ENCODE data around the gene LRP2BP. TPM values are rescaled to one million over a fixed set of nuclear protein-coding genes. Genes with fewer than 3 reads are reported as not detected.

Gene LRP2BP
- total RNA-seq, 1 experiment from 2014 or later = 0.20 TPM

DNA sequence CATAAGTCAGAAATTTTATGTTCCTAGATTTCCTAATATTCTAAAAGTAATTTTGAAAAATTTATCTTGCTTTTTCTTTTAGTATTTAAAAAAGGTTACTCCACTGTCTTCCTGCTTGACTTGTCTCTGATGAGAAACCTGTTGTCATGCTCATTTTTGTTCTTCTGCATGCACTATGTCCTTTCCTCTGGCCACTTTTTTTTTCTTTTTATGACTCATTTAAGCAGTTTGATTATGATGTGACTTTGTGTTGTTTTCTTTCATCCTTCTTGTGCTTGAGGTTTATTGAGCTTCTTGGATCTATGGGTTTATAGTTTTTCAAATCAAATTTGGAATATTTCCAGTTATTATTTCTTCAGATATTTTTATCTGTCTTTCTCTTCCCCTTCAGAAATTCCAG lies 42.1 kb upstream of the LRP2BP start:
- H3K4me1 ChIP-seq = no peaks in the 10 kb centered on the region
- CTCF ChIA-PET = no interaction called here
- H3K4me1 Mint-ChIP-seq (ENCODE audit: low read depth, unreplicated experiment) = no peaks in the 10 kb centered on the region
- POLR2A ChIA-PET = no interaction called here
- intact Hi-C loops (cut with micrococcal nuclease; ENCODE audit: unreplicated experiment) = no loop called here
- H3K4me3 ChIP-seq (ENCODE audit: low read depth, low read length) = no peak overlapping the region
- BruUV-seq (replicated peaks) = no TSS peak
- TF ChIP-seq, protein P1, sequence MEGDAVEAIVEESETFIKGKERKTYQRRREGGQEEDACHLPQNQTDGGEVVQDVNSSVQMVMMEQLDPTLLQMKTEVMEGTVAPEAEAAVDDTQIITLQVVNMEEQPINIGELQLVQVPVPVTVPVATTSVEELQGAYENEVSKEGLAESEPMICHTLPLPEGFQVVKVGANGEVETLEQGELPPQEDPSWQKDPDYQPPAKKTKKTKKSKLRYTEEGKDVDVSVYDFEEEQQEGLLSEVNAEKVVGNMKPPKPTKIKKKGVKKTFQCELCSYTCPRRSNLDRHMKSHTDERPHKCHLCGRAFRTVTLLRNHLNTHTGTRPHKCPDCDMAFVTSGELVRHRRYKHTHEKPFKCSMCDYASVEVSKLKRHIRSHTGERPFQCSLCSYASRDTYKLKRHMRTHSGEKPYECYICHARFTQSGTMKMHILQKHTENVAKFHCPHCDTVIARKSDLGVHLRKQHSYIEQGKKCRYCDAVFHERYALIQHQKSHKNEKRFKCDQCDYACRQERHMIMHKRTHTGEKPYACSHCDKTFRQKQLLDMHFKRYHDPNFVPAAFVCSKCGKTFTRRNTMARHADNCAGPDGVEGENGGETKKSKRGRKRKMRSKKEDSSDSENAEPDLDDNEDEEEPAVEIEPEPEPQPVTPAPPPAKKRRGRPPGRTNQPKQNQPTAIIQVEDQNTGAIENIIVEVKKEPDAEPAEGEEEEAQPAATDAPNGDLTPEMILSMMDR (IDR thresholded peaks at IDR 0.05; ENCODE audit: insufficient read depth in 1 of 2, low read depth in 1 of 2, low read length in 1 of 2, severe bottlenecking in 1 of 2, unreplicated experiment in 1 of 2) = no peak
- no peak overlapping the region for H3K27ac Mint-ChIP-seq (ENCODE audit: unreplicated experiment)
- no peaks in the 10 kb centered on the region for H3K36me3 ChIP-seq (ENCODE audit: control insufficient read depth, insufficient read depth, low read length)
- H3K36me3 Mint-ChIP-seq (ENCODE audit: insufficient read depth, unreplicated experiment) = no peaks in the 10 kb centered on the region
- DNase-seq = no peak
- H3K27me3 ChIP-seq (replicated peaks; ENCODE audit: control insufficient read depth, insufficient read depth, low read length) = no peaks in the 10 kb centered on the region
- H3K9me3 Mint-ChIP-seq (ENCODE audit: unreplicated experiment) = no peaks in the 10 kb centered on the region
- H3K4me3 Mint-ChIP-seq (ENCODE audit: unreplicated experiment) = no peak overlapping the region
- H3K9me3 ChIP-seq = no peaks in the 10 kb centered on the region
- peaks cover 4% of the 10 kb centered on the region for H3K27me3 Mint-ChIP-seq (ENCODE audit: insufficient read depth, unreplicated experiment)

DNA sequence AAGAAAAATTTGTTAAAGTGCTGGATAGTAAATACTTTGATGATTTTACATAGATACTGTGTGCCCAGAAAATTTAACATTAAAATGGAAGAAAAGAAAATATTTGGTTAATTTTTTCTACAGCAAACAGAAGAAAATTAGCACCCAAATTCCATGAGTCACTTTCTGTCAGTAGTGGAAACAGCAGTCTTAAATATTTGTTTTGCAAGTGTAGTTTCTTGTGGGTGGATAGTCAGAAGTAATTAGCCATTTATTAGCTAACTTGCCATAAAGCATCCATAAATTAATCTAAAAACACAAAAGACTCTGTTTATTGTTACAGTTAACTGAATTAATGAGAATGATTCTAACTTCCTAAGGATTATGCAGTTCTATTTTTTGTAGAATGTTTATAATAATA lies 39.7 kb upstream of the LRP2BP start:
- no TSS peak for BruUV-seq (replicated peaks)
- ChIA-PET CTCF (no interaction called here), POLR2A (no interaction called here)
- Mint-ChIP-seq H3K27me3 (ENCODE audit: insufficient read depth, unreplicated experiment) (no peaks in the 10 kb centered on the region), H3K4me1 (ENCODE audit: low read depth, unreplicated experiment) (no peaks in the 10 kb centered on the region), H3K36me3 (ENCODE audit: insufficient read depth, unreplicated experiment) (no peaks in the 10 kb centered on the region), H3K9me3 (ENCODE audit: unreplicated experiment) (no peaks in the 10 kb centered on the region), H3K27ac (ENCODE audit: unreplicated experiment) (no peak overlapping the region), H3K4me3 (ENCODE audit: unreplicated experiment) (no peak overlapping the region)
- TF ChIP-seq, protein P1 (IDR thresholded peaks at IDR 0.05; ENCODE audit: insufficient read depth in 1 of 2, low read depth in 1 of 2, low read length in 1 of 2, severe bottlenecking in 1 of 2, unreplicated experiment in 1 of 2) = no peak
- Histone ChIP-seq H3K27me3 (replicated peaks; ENCODE audit: control insufficient read depth, insufficient read depth, low read length) (no peaks in the 10 kb centered on the region), H3K4me3 (ENCODE audit: low read depth, low read length) (no peak overlapping the region), H3K36me3 (ENCODE audit: control insufficient read depth, insufficient read depth, low read length) (no peaks in the 10 kb centered on the region), H3K9me3 (no peaks in the 10 kb centered on the region), H3K4me1 (no peaks in the 10 kb centered on the region)
- no peak for DNase-seq
- intact Hi-C loops (cut with micrococcal nuclease; ENCODE audit: unreplicated experiment) = no loop called here

DNA sequence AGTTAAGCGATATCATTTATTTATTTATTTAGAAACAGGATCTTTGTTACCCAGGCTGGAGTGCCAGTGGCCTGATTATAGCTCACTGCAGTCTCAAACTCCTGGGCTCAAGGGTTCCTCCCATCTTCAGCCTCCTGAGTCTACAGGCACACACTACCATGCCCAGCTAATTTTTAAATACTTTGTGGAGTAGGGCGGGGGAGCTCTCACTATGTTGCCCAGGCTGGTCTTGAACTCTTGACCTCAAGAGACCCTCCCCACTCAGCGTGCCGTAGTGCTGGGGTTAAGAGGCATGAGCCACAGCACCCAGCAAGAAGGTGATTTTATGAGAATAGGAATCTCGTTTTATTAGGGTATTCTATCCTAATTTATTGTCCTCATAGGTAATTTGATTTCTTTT lies 33.9 kb upstream of the LRP2BP start:
- no peak overlapping the region for H3K4me3 ChIP-seq (ENCODE audit: low read depth, low read length)
- DNase-seq = no peak
- Mint-ChIP-seq H3K36me3 (ENCODE audit: insufficient read depth, unreplicated experiment) (peaks cover 10% of the 10 kb centered on the region), H3K9me3 (ENCODE audit: unreplicated experiment) (no peaks in the 10 kb centered on the region), H3K4me1 (ENCODE audit: low read depth, unreplicated experiment) (peaks cover 6% of the 10 kb centered on the region), H3K4me3 (ENCODE audit: unreplicated experiment) (no peak overlapping the region), H3K27me3 (ENCODE audit: insufficient read depth, unreplicated experiment) (no peaks in the 10 kb centered on the region), H3K27ac (ENCODE audit: unreplicated experiment) (no peak overlapping the region)
- no TSS peak for BruUV-seq (replicated peaks)
- H3K4me1 ChIP-seq = no peaks in the 10 kb centered on the region
- POLR2A ChIA-PET = no interaction called here
- H3K36me3 ChIP-seq (ENCODE audit: control insufficient read depth, insufficient read depth, low read length) = no peaks in the 10 kb centered on the region
- intact Hi-C loops (cut with micrococcal nuclease; ENCODE audit: unreplicated experiment) = loop anchor here (5.0 kb wide), 1 partner anchor 168 kb away; no protein-coding TSS in a partner anchor
- H3K9me3 ChIP-seq = no peaks in the 10 kb centered on the region
- H3K27me3 ChIP-seq (replicated peaks; ENCODE audit: control insufficient read depth, insufficient read depth, low read length) = no peaks in the 10 kb centered on the region
- CTCF ChIA-PET = no interaction called here
- TF ChIP-seq, protein P1 (IDR thresholded peaks at IDR 0.05; ENCODE audit: insufficient read depth in 1 of 2, low read depth in 1 of 2, low read length in 1 of 2, severe bottlenecking in 1 of 2, unreplicated experiment in 1 of 2) = no peak
